Right hindlimb (tissue), 1 donor: ENCODE data around the gene PRKAA2.

Experiments
- DNase-seq: peaks from one replicate; pipeline ENCODE4 v3.0.0-alpha.2; 2018

Gene PRKAA2

DNA sequence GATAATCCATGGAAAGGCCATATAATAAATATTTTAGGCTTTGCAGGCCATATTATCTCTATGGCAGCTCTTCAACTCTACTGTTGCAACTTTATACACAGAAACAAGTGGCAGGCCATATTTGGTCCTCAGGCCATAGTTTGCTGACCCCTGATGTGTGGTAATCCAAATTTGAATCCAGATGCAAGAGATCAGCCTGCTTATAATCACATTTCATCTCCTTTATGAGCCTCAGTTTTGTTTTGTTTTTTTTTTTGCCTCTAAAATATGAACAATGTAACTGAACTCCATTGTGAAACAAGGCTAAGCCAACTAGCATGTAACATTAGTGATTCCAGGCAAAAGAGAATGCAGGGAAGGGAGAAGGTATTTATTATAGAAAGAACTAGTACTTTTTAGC is 81.6 kb downstream of the PRKAA2 start:
- no peak for DNase-seq

DNA sequence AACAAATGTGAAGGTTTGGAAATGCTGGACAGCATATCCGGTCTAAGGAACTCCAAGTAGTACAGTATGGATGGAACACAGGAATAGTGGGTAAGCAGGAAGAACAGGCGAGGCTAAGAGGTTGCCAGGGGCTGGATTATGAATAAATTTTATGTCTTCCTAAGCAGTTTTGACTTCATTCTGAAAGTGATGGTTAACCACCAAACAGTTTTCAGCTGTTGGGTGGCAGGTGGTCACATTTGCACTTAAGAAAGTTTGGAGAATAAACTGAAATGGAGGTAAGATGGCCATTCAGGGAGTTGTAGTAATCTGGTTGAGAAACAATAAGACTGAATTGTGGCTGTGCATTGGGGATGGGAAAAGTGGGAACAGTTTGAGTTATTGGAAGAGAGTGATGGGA is 83.8 kb downstream of the PRKAA2 start:
- no peak for DNase-seq

DNA sequence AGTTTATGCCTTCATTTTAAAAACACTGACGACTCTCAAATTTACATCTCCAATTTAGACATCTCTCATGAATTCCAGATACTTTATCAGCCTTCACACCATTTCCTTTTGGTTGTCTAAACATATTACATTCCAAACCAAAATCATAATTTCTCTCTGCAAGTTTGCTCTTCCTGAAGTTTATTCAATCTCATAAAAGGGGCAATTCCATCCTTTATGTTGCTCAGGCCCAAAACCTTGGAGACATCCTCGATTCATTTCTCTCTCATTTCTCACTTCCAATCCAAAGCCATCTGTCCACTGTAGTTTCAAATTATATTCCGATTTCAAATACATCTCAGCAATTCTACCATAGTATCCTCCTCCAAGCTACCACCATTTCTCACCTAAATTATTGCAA is 100.1 kb downstream of the PRKAA2 start:
- DNase-seq = no peak

DNA sequence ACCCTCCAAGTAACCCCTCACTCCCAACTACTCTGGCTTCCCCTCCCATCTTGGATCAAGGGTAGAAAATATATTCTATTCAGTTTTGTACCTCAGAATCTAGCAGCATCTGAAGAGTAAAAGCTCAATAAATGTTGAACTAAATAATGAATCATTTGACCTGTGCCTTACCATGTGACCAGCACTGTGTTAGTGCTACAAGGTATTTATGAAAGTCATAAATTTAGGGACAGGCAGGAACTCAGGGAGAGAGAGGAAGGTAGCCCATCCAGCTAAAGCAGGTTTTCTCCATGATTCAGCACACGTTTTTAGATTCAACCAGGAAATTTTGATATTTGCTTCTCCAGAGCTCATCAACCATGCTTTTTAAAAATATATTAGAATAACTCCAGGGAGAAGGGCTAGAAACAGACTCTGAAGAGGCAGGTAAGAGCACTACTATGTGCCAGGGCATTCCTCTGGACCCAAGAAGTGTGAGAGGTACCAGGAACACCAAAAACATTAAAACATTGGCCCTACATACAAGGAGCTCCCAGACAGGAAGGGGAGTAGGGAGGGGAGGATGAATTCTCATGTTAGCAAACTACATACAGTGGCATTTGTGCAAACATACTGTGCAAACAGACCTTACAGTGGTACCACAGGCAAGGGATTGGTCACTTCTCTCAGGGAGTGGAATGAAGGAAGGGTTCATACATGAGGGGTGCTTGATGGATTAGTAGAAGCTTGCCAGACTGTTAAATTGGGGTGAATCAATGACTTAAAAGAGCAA is 109.8 kb downstream of the PRKAA2 start:
- DNase-seq = no peak

DNA sequence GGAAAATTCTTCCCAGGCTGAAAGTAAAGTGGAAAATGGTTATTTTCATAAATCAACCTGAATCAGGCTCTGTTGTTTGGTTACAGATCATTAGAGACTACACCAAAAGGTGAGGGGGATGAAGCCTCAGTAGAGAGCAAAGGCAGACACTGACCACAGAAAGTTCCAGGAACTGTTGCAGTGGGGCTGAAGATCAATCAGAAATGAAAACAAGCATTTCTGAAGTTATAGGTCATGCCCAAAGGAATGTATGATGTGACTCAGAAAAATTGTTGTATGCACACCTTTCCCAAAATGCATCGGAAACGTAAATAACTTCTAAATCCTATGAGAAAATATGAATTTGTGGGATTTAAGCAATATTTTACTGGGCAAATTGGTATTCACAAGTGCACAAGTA is 110.8 kb downstream of the PRKAA2 start:
- DNase-seq = no peak

DNA sequence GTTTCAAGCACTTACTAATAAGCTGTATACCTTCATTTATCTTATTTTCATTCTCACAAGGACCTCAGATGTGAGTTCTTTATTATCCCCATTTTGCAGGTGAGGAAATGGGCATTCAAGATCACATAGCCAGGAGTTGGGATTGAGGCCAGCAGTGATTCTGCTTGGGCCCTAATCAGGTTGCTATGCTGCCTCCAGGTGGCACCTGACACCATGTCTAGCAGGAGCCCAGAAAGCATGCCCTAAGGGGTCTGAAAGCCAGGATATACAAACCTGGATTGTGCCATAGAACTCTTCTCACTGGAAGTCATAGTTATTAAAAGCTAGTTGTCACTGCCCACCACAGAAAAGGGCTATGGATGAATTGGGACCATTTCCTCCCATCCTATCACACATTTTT is 113.0 kb downstream of the PRKAA2 start:
- DNase-seq = no peak

DNA sequence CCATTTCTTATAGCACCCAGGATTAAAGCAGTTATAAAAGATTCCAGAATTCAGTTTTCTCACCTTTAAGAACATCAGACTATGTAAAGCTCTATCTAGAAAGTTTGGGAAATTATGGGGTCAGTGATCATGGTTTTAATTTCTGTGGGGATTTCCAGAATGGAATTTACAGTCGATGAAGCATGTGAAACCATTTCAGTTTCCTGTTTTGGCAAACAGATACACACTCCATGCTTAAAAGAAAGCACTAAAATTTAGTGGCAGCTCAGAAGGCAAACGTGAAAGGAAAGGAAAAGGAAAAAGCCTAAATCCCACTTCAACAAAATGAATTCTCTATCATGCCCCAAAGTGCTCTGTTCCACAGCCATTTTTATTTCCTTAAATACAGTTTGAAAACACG is 113.7 kb downstream of the PRKAA2 start:
- DNase-seq = no peak
